ENCODE results near the gene C1QTNF6. TPM values are rescaled to one million over a fixed set of nuclear protein-coding genes. Genes with fewer than 3 reads are reported as not detected.
A peak's percentile ranks its signal among the peaks of the same experiment; 100 is the strongest.

The C1QTNF6 gene
- total and polyA plus RNA-seq, 2 donors (not counting 3 experiments of a cell fraction or from before 2014, with no cell fraction given): 20.2 to 27.6 TPM

GRCh38 chr22:37196539-37197450, 8.7 kb upstream of the C1QTNF6 start:
- no peak overlapping the region for H3K4me2 ChIP-seq (ENCODE audit: insufficient read depth, low read length)
- no peaks in the 10 kb centered on the region for H3K9me3 ChIP-seq (replicated peaks; ENCODE audit: control insufficient read depth, insufficient read depth, low read length)
- H3K27ac ChIP-seq (ENCODE audit: insufficient read depth, low read depth, low read length): peak overlapping the region; percentile 25
- H3K9me1 ChIP-seq (replicated peaks; ENCODE audit: control insufficient read depth, extremely low read depth, insufficient read depth, low read length): no peaks in the 10 kb centered on the region
- DNase-seq (ENCODE audit: low read depth, low spot score) (peak; percentile 74), FAIRE-seq (peak; percentile 59)
- H3K79me2 ChIP-seq (ENCODE audit: control insufficient read depth, insufficient read depth, low read length): no peaks in the 10 kb centered on the region
- H3K36me3 ChIP-seq (ENCODE audit: control insufficient read depth in 2 of 2, extremely low read depth in 1 of 2, insufficient read depth in 2 of 2, low read length in 2 of 2): no peaks in the 10 kb centered on the region
- intact Hi-C loops (cut with micrococcal nuclease): no loop called here
- BruUV-seq (replicated peaks): no TSS peak
- no peak for TF ChIP-seq GATA2 (IDR thresholded peaks at IDR 0.05; ENCODE audit: insufficient read depth, insufficient read length, low read depth, low read length)
- no peak for TF ChIP-seq FOS (IDR thresholded peaks at IDR 0.05; ENCODE audit: borderline replicate concordance, insufficient read depth, low read length)
- no peak for TF ChIP-seq JUN (IDR thresholded peaks at IDR 0.05; ENCODE audit: borderline replicate concordance, insufficient read depth, insufficient read length, low read depth)
- TF ChIP-seq POLR2AphosphoS5 (IDR thresholded peaks at IDR 0.05; ENCODE audit: insufficient read depth, low read depth, low read length): no peak
- no peak for TF ChIP-seq CTCF (IDR thresholded peaks at IDR 0.05; ENCODE audit: extremely low read depth in 1 of 2, insufficient read depth in 1 of 2, low read depth in 1 of 2, low read length in 2 of 2)
- H3K4me1 ChIP-seq (ENCODE audit: control insufficient read depth, extremely low read depth, insufficient read depth, low read length): peaks cover 28% of the 10 kb centered on the region
- H4K20me1 ChIP-seq (replicated peaks; ENCODE audit: control insufficient read depth, extremely low read depth, insufficient read depth, low read length): no peaks in the 10 kb centered on the region
- no peaks in the 10 kb centered on the region for H3K27me3 ChIP-seq (ENCODE audit: control insufficient read depth in 2 of 2, insufficient read depth in 2 of 2, low read length in 2 of 2)
- no peak overlapping the region for H3K4me3 ChIP-seq (replicated peaks in 1 of 3; ENCODE audit: insufficient read depth in 1 of 3, low read depth in 1 of 3, low read length in 3 of 3)
- POLR2A ChIA-PET: interaction anchor here (1.1 kb wide), 1 partner anchor 10 kb away, joined by 3 read pairs; no protein-coding TSS in a partner anchor
- no peak overlapping the region for H2AFZ ChIP-seq (ENCODE audit: low read depth, low read length)
- H3K9ac ChIP-seq (replicated peaks; ENCODE audit: extremely low read depth, insufficient read depth, low read length): no peak overlapping the region
- CTCF ChIA-PET: interaction anchor here (0.6 to 5.1 kb wide), 19 partner anchors 8 to 341 kb away, joined by 3 to 69 read pairs (median 5); partner anchors contain the start of gene C1QTNF6
- dilution Hi-C loops (cut with MboI; ENCODE audit: extremely low pct_ligation_motif_present, low sequenced_read_pairs): no loop called here

Data from endothelial cell of umbilical vein (primary cell).